ENCODE results near the gene MYO5C.

DNA sequence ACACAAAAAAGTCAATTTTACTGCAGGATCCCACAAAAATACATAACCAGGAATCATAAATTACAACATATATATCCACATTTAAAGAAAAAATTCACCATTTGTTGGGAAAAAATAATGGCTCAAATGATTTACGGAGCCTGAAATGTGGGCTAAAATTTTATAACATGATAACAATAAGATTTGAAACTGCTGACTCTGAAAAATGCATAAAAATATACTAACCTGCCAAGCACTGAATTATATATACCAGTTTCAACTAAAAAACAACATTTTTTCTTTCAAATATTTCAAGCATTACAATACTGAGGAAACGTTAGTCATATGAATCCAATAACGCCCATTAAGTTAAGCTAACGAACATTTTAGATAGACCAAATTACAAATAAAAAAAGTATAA is 12.2 kb upstream of the MYO5C start:
- TF ChIP-seq, protein P1, sequence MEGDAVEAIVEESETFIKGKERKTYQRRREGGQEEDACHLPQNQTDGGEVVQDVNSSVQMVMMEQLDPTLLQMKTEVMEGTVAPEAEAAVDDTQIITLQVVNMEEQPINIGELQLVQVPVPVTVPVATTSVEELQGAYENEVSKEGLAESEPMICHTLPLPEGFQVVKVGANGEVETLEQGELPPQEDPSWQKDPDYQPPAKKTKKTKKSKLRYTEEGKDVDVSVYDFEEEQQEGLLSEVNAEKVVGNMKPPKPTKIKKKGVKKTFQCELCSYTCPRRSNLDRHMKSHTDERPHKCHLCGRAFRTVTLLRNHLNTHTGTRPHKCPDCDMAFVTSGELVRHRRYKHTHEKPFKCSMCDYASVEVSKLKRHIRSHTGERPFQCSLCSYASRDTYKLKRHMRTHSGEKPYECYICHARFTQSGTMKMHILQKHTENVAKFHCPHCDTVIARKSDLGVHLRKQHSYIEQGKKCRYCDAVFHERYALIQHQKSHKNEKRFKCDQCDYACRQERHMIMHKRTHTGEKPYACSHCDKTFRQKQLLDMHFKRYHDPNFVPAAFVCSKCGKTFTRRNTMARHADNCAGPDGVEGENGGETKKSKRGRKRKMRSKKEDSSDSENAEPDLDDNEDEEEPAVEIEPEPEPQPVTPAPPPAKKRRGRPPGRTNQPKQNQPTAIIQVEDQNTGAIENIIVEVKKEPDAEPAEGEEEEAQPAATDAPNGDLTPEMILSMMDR (conservative IDR thresholded peaks at IDR 0.05), result no peak
- no peak for TF ChIP-seq ZFX (IDR thresholded peaks at IDR 0.05)
